Gastroesophageal sphincter (tissue), 3 donors: Measurements from ENCODE around the gene SMARCA2.
A peak's percentile ranks its signal among the peaks of the same experiment; 100 is the strongest.

ENCODE experiments used
- POLR2A ChIP-seq, 2 donors: fragments of 450-650 bp; IDR thresholded peaks; one replicate each; pipeline ENCODE4 v1.6.1; 2017; ENCODE audit warnings: antibody characterized with exemption in 2 of 2, mild to moderate bottlenecking in 2 of 2, moderate library complexity in 1 of 2
- TF ChIP-seq, protein P1 (sequence below), 4 experiments: fragments of 200-600 bp in 2 of 4; fragments of 450-650 bp in 2 of 4; sonication (generic) in 1 of 4; IDR thresholded peaks; one replicate each; pipeline ENCODE4 v1.5.1; 2017 to 2019; ENCODE audit warnings: antibody characterized with exemption in 4 of 4, mild to moderate bottlenecking in 2 of 4, moderate library complexity in 2 of 4

DNA sequence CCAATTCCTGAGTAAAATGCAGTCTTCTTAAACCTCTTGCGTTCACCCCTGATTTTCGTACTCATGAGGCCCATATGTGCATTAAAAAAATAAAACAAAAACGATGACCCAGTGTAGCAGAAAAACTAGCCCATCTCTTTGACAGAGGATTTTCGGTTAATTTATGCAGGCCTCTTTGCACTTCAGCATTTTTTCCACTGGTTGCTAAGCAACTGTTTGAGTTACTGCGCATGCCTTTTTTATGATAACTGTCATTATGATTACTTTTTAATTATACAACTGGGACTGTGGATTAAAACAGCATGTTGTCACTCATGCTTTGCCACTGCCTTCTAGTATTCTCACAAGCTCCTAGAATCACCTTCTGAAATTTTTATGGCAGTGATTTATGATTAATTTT, 165.0 kb downstream of the SMARCA2 start:
- TF ChIP-seq, protein P1, sequence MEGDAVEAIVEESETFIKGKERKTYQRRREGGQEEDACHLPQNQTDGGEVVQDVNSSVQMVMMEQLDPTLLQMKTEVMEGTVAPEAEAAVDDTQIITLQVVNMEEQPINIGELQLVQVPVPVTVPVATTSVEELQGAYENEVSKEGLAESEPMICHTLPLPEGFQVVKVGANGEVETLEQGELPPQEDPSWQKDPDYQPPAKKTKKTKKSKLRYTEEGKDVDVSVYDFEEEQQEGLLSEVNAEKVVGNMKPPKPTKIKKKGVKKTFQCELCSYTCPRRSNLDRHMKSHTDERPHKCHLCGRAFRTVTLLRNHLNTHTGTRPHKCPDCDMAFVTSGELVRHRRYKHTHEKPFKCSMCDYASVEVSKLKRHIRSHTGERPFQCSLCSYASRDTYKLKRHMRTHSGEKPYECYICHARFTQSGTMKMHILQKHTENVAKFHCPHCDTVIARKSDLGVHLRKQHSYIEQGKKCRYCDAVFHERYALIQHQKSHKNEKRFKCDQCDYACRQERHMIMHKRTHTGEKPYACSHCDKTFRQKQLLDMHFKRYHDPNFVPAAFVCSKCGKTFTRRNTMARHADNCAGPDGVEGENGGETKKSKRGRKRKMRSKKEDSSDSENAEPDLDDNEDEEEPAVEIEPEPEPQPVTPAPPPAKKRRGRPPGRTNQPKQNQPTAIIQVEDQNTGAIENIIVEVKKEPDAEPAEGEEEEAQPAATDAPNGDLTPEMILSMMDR (IDR thresholded peaks at IDR 0.05) = peak in 1 of 4 experiments; percentile 8
- no peak for TF ChIP-seq POLR2A (IDR thresholded peaks at IDR 0.05)
